HL-60 (cell line): Measurements from ENCODE around the gene KRT15.

Experiments used
- DNase-seq, 2 experiments: peaks; one replicate each; pipeline ENCODE4 v3.0.0-alpha.2; 2010 to 2020; ENCODE audit warnings: low read depth in 1 of 2, low spot score in 1 of 2
- H3K27ac ChIP-seq: fragments of 250-450 bp; sonication (Bioruptor Pico); replicated peaks from 2 replicates; pipeline ENCODE4 v1.5.1; 2020; ENCODE audit warnings: mild to moderate bottlenecking, moderate library complexity
- H3K27me3 ChIP-seq: fragments of 250-450 bp; sonication (Bioruptor Pico); 2 replicates; pipeline ENCODE4 v1.5.1; 2021; ENCODE audit warnings: mild to moderate bottlenecking, moderate library complexity; ENCODE audit not compliant: insufficient read depth, poor library complexity, severe bottlenecking
- H3K4me3 ChIP-seq: replicated peaks from 2 replicates; pipeline ENCODE4 v1.5.1; 2011; ENCODE audit warnings: mild to moderate bottlenecking, control low read depth, low read length; ENCODE audit not compliant: insufficient read depth
- GABPA ChIP-seq: IDR thresholded peaks from 2 replicates; pipeline ENCODE4 v1.6.1; 2012; ENCODE audit warnings: low read depth
- POLR2AphosphoS5 ChIP-seq: IDR thresholded peaks from 2 replicates; pipeline ENCODE4 v1.6.1; 2012; ENCODE audit warnings: low read depth
- SPI1 ChIP-seq: IDR thresholded peaks from 2 replicates; pipeline ENCODE4 v1.6.1; 2012; ENCODE audit warnings: low read depth, mild to moderate bottlenecking, borderline replicate concordance
- TF ChIP-seq, protein P1 (sequence below): IDR thresholded peaks from one replicate; pipeline ENCODE4 v1.5.1; 2011; ENCODE audit warnings: low read length, control low read depth, inconsistent platforms; ENCODE audit not compliant: insufficient read depth
- TF ChIP-seq, protein P2 (sequence below): IDR thresholded peaks from 2 replicates; pipeline ENCODE4 v1.6.1; 2012; ENCODE audit warnings: low read depth; ENCODE audit not compliant: insufficient replicate concordance

KRT15 gene

DNA sequence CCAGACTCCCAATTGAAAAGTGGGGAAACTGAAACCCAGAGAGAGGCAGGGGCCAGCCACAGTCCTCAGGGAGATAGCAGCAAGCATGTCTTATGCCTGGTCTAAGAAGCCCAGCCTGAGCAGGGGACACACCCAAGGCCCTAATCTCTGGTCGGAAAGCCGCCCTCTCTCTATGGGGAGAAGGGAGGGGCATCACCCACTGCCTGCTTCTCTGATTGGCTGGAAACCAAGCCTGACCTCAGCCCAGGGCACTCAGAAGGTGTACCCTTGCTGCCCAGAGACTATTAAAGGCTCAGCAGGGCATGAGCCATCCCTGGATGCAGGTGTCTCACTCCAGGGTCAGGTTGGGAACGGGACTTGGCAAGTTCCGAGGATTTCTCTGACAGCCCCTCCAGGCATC lies 7.6 kb downstream of the KRT15 start:
- TF ChIP-seq, protein P1, sequence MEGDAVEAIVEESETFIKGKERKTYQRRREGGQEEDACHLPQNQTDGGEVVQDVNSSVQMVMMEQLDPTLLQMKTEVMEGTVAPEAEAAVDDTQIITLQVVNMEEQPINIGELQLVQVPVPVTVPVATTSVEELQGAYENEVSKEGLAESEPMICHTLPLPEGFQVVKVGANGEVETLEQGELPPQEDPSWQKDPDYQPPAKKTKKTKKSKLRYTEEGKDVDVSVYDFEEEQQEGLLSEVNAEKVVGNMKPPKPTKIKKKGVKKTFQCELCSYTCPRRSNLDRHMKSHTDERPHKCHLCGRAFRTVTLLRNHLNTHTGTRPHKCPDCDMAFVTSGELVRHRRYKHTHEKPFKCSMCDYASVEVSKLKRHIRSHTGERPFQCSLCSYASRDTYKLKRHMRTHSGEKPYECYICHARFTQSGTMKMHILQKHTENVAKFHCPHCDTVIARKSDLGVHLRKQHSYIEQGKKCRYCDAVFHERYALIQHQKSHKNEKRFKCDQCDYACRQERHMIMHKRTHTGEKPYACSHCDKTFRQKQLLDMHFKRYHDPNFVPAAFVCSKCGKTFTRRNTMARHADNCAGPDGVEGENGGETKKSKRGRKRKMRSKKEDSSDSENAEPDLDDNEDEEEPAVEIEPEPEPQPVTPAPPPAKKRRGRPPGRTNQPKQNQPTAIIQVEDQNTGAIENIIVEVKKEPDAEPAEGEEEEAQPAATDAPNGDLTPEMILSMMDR, result no peak
- TF ChIP-seq SPI1 (no peak), GABPA (no peak), POLR2AphosphoS5 (no peak)
- TF ChIP-seq, protein P2, sequence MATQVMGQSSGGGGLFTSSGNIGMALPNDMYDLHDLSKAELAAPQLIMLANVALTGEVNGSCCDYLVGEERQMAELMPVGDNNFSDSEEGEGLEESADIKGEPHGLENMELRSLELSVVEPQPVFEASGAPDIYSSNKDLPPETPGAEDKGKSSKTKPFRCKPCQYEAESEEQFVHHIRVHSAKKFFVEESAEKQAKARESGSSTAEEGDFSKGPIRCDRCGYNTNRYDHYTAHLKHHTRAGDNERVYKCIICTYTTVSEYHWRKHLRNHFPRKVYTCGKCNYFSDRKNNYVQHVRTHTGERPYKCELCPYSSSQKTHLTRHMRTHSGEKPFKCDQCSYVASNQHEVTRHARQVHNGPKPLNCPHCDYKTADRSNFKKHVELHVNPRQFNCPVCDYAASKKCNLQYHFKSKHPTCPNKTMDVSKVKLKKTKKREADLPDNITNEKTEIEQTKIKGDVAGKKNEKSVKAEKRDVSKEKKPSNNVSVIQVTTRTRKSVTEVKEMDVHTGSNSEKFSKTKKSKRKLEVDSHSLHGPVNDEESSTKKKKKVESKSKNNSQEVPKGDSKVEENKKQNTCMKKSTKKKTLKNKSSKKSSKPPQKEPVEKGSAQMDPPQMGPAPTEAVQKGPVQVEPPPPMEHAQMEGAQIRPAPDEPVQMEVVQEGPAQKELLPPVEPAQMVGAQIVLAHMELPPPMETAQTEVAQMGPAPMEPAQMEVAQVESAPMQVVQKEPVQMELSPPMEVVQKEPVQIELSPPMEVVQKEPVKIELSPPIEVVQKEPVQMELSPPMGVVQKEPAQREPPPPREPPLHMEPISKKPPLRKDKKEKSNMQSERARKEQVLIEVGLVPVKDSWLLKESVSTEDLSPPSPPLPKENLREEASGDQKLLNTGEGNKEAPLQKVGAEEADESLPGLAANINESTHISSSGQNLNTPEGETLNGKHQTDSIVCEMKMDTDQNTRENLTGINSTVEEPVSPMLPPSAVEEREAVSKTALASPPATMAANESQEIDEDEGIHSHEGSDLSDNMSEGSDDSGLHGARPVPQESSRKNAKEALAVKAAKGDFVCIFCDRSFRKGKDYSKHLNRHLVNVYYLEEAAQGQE, result no peak

GRCh38 chr17:41510251-41511065 lies 8.2 kb downstream of the KRT15 start:
- DNase-seq, result no peak

More for the DNA sequence above, 7.6 kb downstream of the KRT15 start:
- no peak overlapping the region for H3K4me3 ChIP-seq
- no peaks in the 10 kb centered on the region for H3K27me3 ChIP-seq
- H3K27ac ChIP-seq, result no peak overlapping the region
- no peak for DNase-seq

DNA sequence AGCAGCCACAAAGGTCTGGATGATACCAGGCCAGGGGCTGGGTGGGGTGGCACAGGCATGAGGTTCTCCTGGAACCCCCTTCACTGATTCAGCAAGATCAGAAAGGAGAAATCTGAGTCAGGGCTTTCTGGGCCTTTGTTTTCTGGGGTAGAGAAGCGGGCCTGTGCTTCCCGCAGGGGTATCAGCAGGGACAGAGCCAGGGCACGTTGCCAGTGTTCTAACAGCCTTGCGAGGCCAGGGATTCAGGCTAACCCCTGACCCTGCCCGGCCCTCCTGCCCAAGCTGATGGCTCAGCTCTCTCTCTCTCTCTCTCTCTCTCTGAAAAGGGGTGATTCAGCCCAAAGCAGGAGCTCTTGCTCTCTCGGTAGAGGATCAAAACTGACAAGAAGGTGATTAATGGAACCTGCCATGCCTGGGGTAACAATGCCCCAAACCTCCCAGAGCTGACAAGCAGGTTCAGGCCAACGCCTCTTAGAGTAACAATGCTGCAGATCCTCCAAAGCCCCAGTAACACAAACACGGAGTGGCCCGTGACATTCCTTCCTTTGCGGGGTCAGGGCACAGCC lies 11.3 kb downstream of the KRT15 start:
- Histone ChIP-seq H3K27ac (no peak overlapping the region), H3K27me3 (no peaks in the 10 kb centered on the region), H3K4me3 (no peak overlapping the region)
- TF ChIP-seq, protein P1, result no peak
- TF ChIP-seq, protein P2, result no peak
- TF ChIP-seq POLR2AphosphoS5, result no peak
- no peak for TF ChIP-seq GABPA
- no peak for DNase-seq

More at GRCh38 chr17:41510251-41511065, 8.2 kb downstream of the KRT15 start:
- Histone ChIP-seq H3K27ac (no peak overlapping the region), H3K27me3 (no peaks in the 10 kb centered on the region), H3K4me3 (no peak overlapping the region)
- TF ChIP-seq, protein P1, result no peak
- TF ChIP-seq POLR2AphosphoS5 (no peak), SPI1 (no peak), GABPA (no peak)
- TF ChIP-seq, protein P2, result no peak
